IMR-90 (cell line): ENCODE data around the gene ZNF213. TPM values are rescaled to one million over a fixed set of nuclear protein-coding genes. Genes with fewer than 3 reads are reported as not detected.

Source experiments
- CEBPB ChIP-seq: IDR thresholded peaks from 2 replicates; pipeline ENCODE4 v1.6.1; 2012; ENCODE audit warnings: low read depth, low read length, improper control_type of control experiment
- FOS ChIP-seq: fragments of 150-350 bp; IDR thresholded peaks from 2 replicates; pipeline ENCODE4 v1.6.1; 2016; ENCODE audit warnings: low read depth, low read length
- POLR2A ChIP-seq: IDR thresholded peaks from 2 replicates; pipeline ENCODE4 v1.6.1; 2012; ENCODE audit warnings: mild to moderate bottlenecking, low read depth, low read length
- polyA plus RNA-seq, 3 experiments: library from polyadenylated mRNA; depleted of rRNA; stranded (reverse); fragments of >200 nt; gene quantifications; 2 replicates each; pipeline ENCODE4 v1.2.3, GENCODE V29; 2012; ENCODE audit warnings: low replicate concordance in 1 of 3
- total RNA-seq: library from RNA; depleted of rRNA; stranded (reverse); fragments of >200 nt; gene quantifications from 2 replicates; pipeline ENCODE4 v1.2.3, GENCODE V29; 2012
- TF ChIP-seq, protein P1 (sequence below): conservative IDR thresholded peaks from 2 replicates; pipeline ENCODE4 v1.5.1; 2012; ENCODE audit warnings: mild to moderate bottlenecking, low read depth, low read length, improper control_type of control experiment

ZNF213 gene
- total and polyA plus RNA-seq, 2 of the 4 experiments (the other 2 are of a cell fraction) = 0.72 to 4.0 TPM

DNA sequence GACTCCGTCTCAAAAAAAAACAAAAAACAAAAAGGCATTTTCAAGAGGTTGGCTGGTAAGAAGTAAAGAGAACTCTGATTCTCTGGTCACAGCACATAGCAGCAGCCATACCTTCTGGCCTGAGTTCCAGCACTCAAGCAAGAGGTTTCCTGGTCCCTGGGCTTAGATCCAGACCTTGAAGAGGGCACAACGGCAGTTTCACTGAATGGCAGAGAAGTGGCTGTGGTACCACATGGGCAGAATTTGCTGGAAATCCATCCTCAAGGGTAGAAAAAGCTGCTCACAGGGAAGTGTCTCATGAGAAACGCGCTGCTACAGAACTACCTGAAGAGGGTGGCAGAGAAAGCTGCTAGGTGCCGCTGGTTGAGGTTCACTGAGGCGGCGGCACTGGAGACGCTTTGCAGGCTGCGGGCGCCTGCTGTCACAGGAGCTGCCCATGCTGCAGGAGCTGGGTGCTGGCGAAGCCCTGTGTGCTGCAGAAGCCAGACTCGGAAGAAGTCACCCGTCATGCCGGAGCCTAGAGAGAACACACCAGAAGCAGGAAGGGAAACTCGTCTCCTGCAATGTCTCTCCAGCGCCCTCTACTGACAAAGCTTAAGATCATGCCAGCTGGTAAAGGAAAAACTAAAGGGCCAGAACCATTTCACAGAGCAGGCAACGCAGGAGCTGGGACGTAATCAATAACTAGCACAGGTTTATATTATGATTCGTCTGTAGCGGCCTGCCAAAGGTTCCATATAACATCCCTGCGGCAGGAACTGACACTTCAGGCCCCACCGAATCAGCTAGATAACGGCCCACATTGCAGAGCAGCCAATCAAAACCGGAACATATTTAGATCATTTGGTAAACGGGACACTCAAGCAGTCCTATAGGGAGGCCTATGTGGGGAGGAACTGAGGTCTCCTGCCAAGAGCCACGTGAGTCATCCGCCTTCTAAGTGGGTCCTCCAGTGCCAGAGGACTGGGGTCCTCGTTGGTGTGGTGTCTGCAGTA is 5.4 kb upstream of the ZNF213 start (continued):
- TF ChIP-seq, protein P1, sequence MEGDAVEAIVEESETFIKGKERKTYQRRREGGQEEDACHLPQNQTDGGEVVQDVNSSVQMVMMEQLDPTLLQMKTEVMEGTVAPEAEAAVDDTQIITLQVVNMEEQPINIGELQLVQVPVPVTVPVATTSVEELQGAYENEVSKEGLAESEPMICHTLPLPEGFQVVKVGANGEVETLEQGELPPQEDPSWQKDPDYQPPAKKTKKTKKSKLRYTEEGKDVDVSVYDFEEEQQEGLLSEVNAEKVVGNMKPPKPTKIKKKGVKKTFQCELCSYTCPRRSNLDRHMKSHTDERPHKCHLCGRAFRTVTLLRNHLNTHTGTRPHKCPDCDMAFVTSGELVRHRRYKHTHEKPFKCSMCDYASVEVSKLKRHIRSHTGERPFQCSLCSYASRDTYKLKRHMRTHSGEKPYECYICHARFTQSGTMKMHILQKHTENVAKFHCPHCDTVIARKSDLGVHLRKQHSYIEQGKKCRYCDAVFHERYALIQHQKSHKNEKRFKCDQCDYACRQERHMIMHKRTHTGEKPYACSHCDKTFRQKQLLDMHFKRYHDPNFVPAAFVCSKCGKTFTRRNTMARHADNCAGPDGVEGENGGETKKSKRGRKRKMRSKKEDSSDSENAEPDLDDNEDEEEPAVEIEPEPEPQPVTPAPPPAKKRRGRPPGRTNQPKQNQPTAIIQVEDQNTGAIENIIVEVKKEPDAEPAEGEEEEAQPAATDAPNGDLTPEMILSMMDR = peak; percentile 89
- TF ChIP-seq CEBPB (no peak), POLR2A (no peak), FOS (no peak)
